ENCODE results near the gene BAIAP2. TPM values are rescaled to one million over a fixed set of nuclear protein-coding genes. Genes with fewer than 3 reads are reported as not detected.
A peak's percentile ranks its signal among the peaks of the same experiment; 100 is the strongest.

Gene BAIAP2
- total and polyA plus RNA-seq, 2 of the 13 experiments (the other 11 are each of a cell fraction or from before 2014, with no cell fraction given): 22.5 to 24.0 TPM

- TF ChIP-seq ZHX2 (IDR thresholded peaks at IDR 0.05; ENCODE audit: low read depth) (peak; percentile 78; the same call in 1 of the 2 replicates), ZHX2 (CRISPR knock-in tag; IDR thresholded peaks at IDR 0.05; ENCODE audit: borderline replicate concordance) (0 out of 2 replicates have a peak, but pooled peaks have one; percentile 91), ZNF678 (CRISPR knock-in tag; IDR thresholded peaks at IDR 0.05) (no peak), ZNF766 (CRISPR knock-in tag; IDR thresholded peaks at IDR 0.05; ENCODE audit: borderline replicate concordance) (peak; percentile 96), TEAD2 (CRISPR knock-in tag; IDR thresholded peaks at IDR 0.05) (peak; percentile 88; the same call in 1 of the 2 replicates), POLR2G (IDR thresholded peaks at IDR 0.05; ENCODE audit: low read depth, low read length) (peak; percentile 62), NPAS2 (CRISPR knock-in tag; IDR thresholded peaks at IDR 0.05; ENCODE audit: borderline replicate concordance) (no peak), ZNF629 (CRISPR knock-in tag; conservative IDR thresholded peaks at IDR 0.05) (peak; percentile 62), CTCF (CRISPR knock-in tag; IDR thresholded peaks at IDR 0.05) (0 out of 2 replicates have a peak, but pooled peaks have one; percentile 27), CENPT (CRISPR knock-in tag; IDR thresholded peaks at IDR 0.05; ENCODE audit: low read depth) (no peak), TCF7 (IDR thresholded peaks at IDR 0.05; ENCODE audit: low read depth) (no peak; the same call in 1 of the 2 replicates), LCORL (IDR thresholded peaks at IDR 0.05) (no peak), LCORL (CRISPR knock-in tag; IDR thresholded peaks at IDR 0.05) (peak; percentile 78), GABPA (IDR thresholded peaks at IDR 0.05; ENCODE audit: low read depth, low read length) (peak; percentile 64), GABPA (CRISPR knock-in tag; IDR thresholded peaks at IDR 0.05; ENCODE audit: low read depth) (peak; percentile 91), NCOA1 (CRISPR knock-in tag; IDR thresholded peaks at IDR 0.05) (no peak; the same call in 1 of the 2 replicates), ZSCAN20 (CRISPR knock-in tag; IDR thresholded peaks at IDR 0.05; ENCODE audit: borderline replicate concordance) (peak; percentile 98; the same call in 1 of the 2 replicates), TOPORS (CRISPR knock-in tag; IDR thresholded peaks at IDR 0.05) (peak; percentile 97), CEBPZ (IDR thresholded peaks at IDR 0.05; ENCODE audit: low read length) (no peak), CREBL2 (CRISPR knock-in tag; IDR thresholded peaks at IDR 0.05; ENCODE audit: borderline replicate concordance) (no peak)
Observed at GRCh38 chr17:81083125-81083765, 48.3 kb downstream of the BAIAP2 start (continued).
